ENCODE measurements around the gene FOLR3.

Gene FOLR3

GRCh38 chr11:72123117-72123653 is 12.3 kb upstream of the FOLR3 start:
- Histone ChIP-seq H3K9me3 (ENCODE audit: control insufficient read depth, low read length) (no peaks in the 10 kb centered on the region), H3K36me3 (ENCODE audit: control insufficient read depth, insufficient read depth, low read length) (no peaks in the 10 kb centered on the region), H3K27ac (ENCODE audit: insufficient read depth, low read length, poor library complexity, severe bottlenecking) (no peak overlapping the region), H3K27me3 (replicated peaks; ENCODE audit: control insufficient read depth, insufficient read depth, low read length, poor library complexity, severe bottlenecking) (peaks cover 3% of the 10 kb centered on the region), H3K4me1 (ENCODE audit: control insufficient read depth, insufficient read depth, low read length, poor library complexity, severe bottlenecking) (no peaks in the 10 kb centered on the region), H3K4me3 (ENCODE audit: insufficient read depth, low read depth, low read length, poor library complexity, severe bottlenecking) (no peak overlapping the region)
- DNase-seq: no peak

GRCh38 chr11:72124046-72124445 is 11.5 kb upstream of the FOLR3 start:
- no peak for DNase-seq
- Histone ChIP-seq H3K27me3 (replicated peaks; ENCODE audit: control insufficient read depth, insufficient read depth, low read length, poor library complexity, severe bottlenecking) (peaks cover 3% of the 10 kb centered on the region), H3K9me3 (ENCODE audit: control insufficient read depth, low read length) (no peaks in the 10 kb centered on the region), H3K36me3 (ENCODE audit: control insufficient read depth, insufficient read depth, low read length) (no peaks in the 10 kb centered on the region), H3K4me1 (ENCODE audit: control insufficient read depth, insufficient read depth, low read length, poor library complexity, severe bottlenecking) (no peaks in the 10 kb centered on the region), H3K27ac (ENCODE audit: insufficient read depth, low read length, poor library complexity, severe bottlenecking) (no peak overlapping the region), H3K4me3 (ENCODE audit: insufficient read depth, low read depth, low read length, poor library complexity, severe bottlenecking) (no peak overlapping the region)

GRCh38 chr11:72125956-72126355 is 9.6 kb upstream of the FOLR3 start:
- no peak for DNase-seq
- H3K9me3 ChIP-seq (ENCODE audit: control insufficient read depth, low read length): no peaks in the 10 kb centered on the region
- H3K4me3 ChIP-seq (ENCODE audit: insufficient read depth, low read depth, low read length, poor library complexity, severe bottlenecking): no peak overlapping the region
- H3K36me3 ChIP-seq (ENCODE audit: control insufficient read depth, insufficient read depth, low read length): no peaks in the 10 kb centered on the region
- H3K27ac ChIP-seq (ENCODE audit: insufficient read depth, low read length, poor library complexity, severe bottlenecking): no peak overlapping the region
- no peaks in the 10 kb centered on the region for H3K4me1 ChIP-seq (ENCODE audit: control insufficient read depth, insufficient read depth, low read length, poor library complexity, severe bottlenecking)
- H3K27me3 ChIP-seq (replicated peaks; ENCODE audit: control insufficient read depth, insufficient read depth, low read length, poor library complexity, severe bottlenecking): peaks cover 3% of the 10 kb centered on the region

- Histone ChIP-seq H3K4me3 (ENCODE audit: insufficient read depth, low read depth, low read length, poor library complexity, severe bottlenecking) (no peak overlapping the region), H3K36me3 (ENCODE audit: control insufficient read depth, insufficient read depth, low read length) (no peaks in the 10 kb centered on the region), H3K27ac (ENCODE audit: insufficient read depth, low read length, poor library complexity, severe bottlenecking) (no peak overlapping the region), H3K27me3 (replicated peaks; ENCODE audit: control insufficient read depth, insufficient read depth, low read length, poor library complexity, severe bottlenecking) (peaks cover 3% of the 10 kb centered on the region), H3K4me1 (ENCODE audit: control insufficient read depth, insufficient read depth, low read length, poor library complexity, severe bottlenecking) (no peaks in the 10 kb centered on the region), H3K9me3 (ENCODE audit: control insufficient read depth, low read length) (no peaks in the 10 kb centered on the region)
- no peak for DNase-seq
Observed at GRCh38 chr11:72127923-72128322, 7.6 kb upstream of the FOLR3 start.

GRCh38 chr11:72129381-72129780 is 6.1 kb upstream of the FOLR3 start:
- no peak overlapping the region for H3K27ac ChIP-seq (ENCODE audit: insufficient read depth, low read length, poor library complexity, severe bottlenecking)
- H3K36me3 ChIP-seq (ENCODE audit: control insufficient read depth, insufficient read depth, low read length): no peaks in the 10 kb centered on the region
- no peaks in the 10 kb centered on the region for H3K4me1 ChIP-seq (ENCODE audit: control insufficient read depth, insufficient read depth, low read length, poor library complexity, severe bottlenecking)
- no peak overlapping the region for H3K4me3 ChIP-seq (ENCODE audit: insufficient read depth, low read depth, low read length, poor library complexity, severe bottlenecking)
- no peak for DNase-seq
- H3K9me3 ChIP-seq (ENCODE audit: control insufficient read depth, low read length): no peaks in the 10 kb centered on the region
- no peaks in the 10 kb centered on the region for H3K27me3 ChIP-seq (replicated peaks; ENCODE audit: control insufficient read depth, insufficient read depth, low read length, poor library complexity, severe bottlenecking)

- H3K4me1 ChIP-seq (ENCODE audit: control insufficient read depth, insufficient read depth, low read length, poor library complexity, severe bottlenecking): no peaks in the 10 kb centered on the region
- no peaks in the 10 kb centered on the region for H3K9me3 ChIP-seq (ENCODE audit: control insufficient read depth, low read length)
- no peak for DNase-seq
- no peak overlapping the region for H3K4me3 ChIP-seq (ENCODE audit: insufficient read depth, low read depth, low read length, poor library complexity, severe bottlenecking)
- no peaks in the 10 kb centered on the region for H3K27me3 ChIP-seq (replicated peaks; ENCODE audit: control insufficient read depth, insufficient read depth, low read length, poor library complexity, severe bottlenecking)
- no peak overlapping the region for H3K27ac ChIP-seq (ENCODE audit: insufficient read depth, low read length, poor library complexity, severe bottlenecking)
- H3K36me3 ChIP-seq (ENCODE audit: control insufficient read depth, insufficient read depth, low read length): no peaks in the 10 kb centered on the region
Observed at GRCh38 chr11:72132646-72133045, 2.9 kb upstream of the FOLR3 start.

GRCh38 chr11:72135891-72136683 is 562 bp downstream of the FOLR3 start:
- no peaks in the 10 kb centered on the region for H3K27me3 ChIP-seq (replicated peaks; ENCODE audit: control insufficient read depth, insufficient read depth, low read length, poor library complexity, severe bottlenecking)
- no peaks in the 10 kb centered on the region for H3K4me1 ChIP-seq (ENCODE audit: control insufficient read depth, insufficient read depth, low read length, poor library complexity, severe bottlenecking)
- H3K4me3 ChIP-seq (ENCODE audit: insufficient read depth, low read depth, low read length, poor library complexity, severe bottlenecking): no peak overlapping the region
- no peaks in the 10 kb centered on the region for H3K36me3 ChIP-seq (ENCODE audit: control insufficient read depth, insufficient read depth, low read length)
- DNase-seq: no peak
- no peaks in the 10 kb centered on the region for H3K9me3 ChIP-seq (ENCODE audit: control insufficient read depth, low read length)
- H3K27ac ChIP-seq (ENCODE audit: insufficient read depth, low read length, poor library complexity, severe bottlenecking): no peak overlapping the region

- Histone ChIP-seq H3K4me1 (ENCODE audit: control insufficient read depth, insufficient read depth, low read length, poor library complexity, severe bottlenecking) (no peaks in the 10 kb centered on the region), H3K9me3 (ENCODE audit: control insufficient read depth, low read length) (no peaks in the 10 kb centered on the region), H3K27ac (ENCODE audit: insufficient read depth, low read length, poor library complexity, severe bottlenecking) (no peak overlapping the region), H3K27me3 (replicated peaks; ENCODE audit: control insufficient read depth, insufficient read depth, low read length, poor library complexity, severe bottlenecking) (no peaks in the 10 kb centered on the region), H3K36me3 (ENCODE audit: control insufficient read depth, insufficient read depth, low read length) (no peaks in the 10 kb centered on the region), H3K4me3 (ENCODE audit: insufficient read depth, low read depth, low read length, poor library complexity, severe bottlenecking) (no peak overlapping the region)
- DNase-seq: no peak
Observed at GRCh38 chr11:72136684-72137262, 1.2 kb downstream of the FOLR3 start.

- Histone ChIP-seq H3K36me3 (ENCODE audit: control insufficient read depth, insufficient read depth, low read length) (no peaks in the 10 kb centered on the region), H3K27me3 (replicated peaks; ENCODE audit: control insufficient read depth, insufficient read depth, low read length, poor library complexity, severe bottlenecking) (no peaks in the 10 kb centered on the region), H3K9me3 (ENCODE audit: control insufficient read depth, low read length) (no peaks in the 10 kb centered on the region), H3K4me1 (ENCODE audit: control insufficient read depth, insufficient read depth, low read length, poor library complexity, severe bottlenecking) (no peaks in the 10 kb centered on the region), H3K27ac (ENCODE audit: insufficient read depth, low read length, poor library complexity, severe bottlenecking) (no peak overlapping the region), H3K4me3 (ENCODE audit: insufficient read depth, low read depth, low read length, poor library complexity, severe bottlenecking) (no peak overlapping the region)
- DNase-seq: no peak
Observed at GRCh38 chr11:72138821-72139390, 3.4 kb downstream of the FOLR3 start.

GRCh38 chr11:72139500-72139899 is 4.0 kb downstream of the FOLR3 start:
- no peaks in the 10 kb centered on the region for H3K4me1 ChIP-seq (ENCODE audit: control insufficient read depth, insufficient read depth, low read length, poor library complexity, severe bottlenecking)
- no peaks in the 10 kb centered on the region for H3K9me3 ChIP-seq (ENCODE audit: control insufficient read depth, low read length)
- no peaks in the 10 kb centered on the region for H3K36me3 ChIP-seq (ENCODE audit: control insufficient read depth, insufficient read depth, low read length)
- no peak overlapping the region for H3K27ac ChIP-seq (ENCODE audit: insufficient read depth, low read length, poor library complexity, severe bottlenecking)
- DNase-seq: no peak
- H3K4me3 ChIP-seq (ENCODE audit: insufficient read depth, low read depth, low read length, poor library complexity, severe bottlenecking): no peak overlapping the region
- no peaks in the 10 kb centered on the region for H3K27me3 ChIP-seq (replicated peaks; ENCODE audit: control insufficient read depth, insufficient read depth, low read length, poor library complexity, severe bottlenecking)
